ENCODE measurements around the gene LRMDA.
"Not testable (repeated sequence)": the region's sequence is repeated elsewhere in the genome, so short reads cannot be mapped to it uniquely, and the experiment has no call there.

LRMDA gene

GRCh38 chr10:76117949-76118348, 686.5 kb downstream of the LRMDA start:
- no peak for DNase-seq (ENCODE audit: low read depth, low spot score)

- no peak for DNase-seq (ENCODE audit: low read depth, low spot score)
These were observed 687.6 kb downstream of the LRMDA start for GRCh38 chr10:76119036-76119435.

- no peak for DNase-seq (ENCODE audit: low read depth, low spot score)
These were observed 688.1 kb downstream of the LRMDA start for GRCh38 chr10:76119515-76119914.

GRCh38 chr10:76122056-76122455, 690.6 kb downstream of the LRMDA start:
- no peak for DNase-seq (ENCODE audit: low read depth, low spot score)

GRCh38 chr10:76124280-76124679, 692.9 kb downstream of the LRMDA start:
- no peak for DNase-seq (ENCODE audit: low read depth, low spot score)

GRCh38 chr10:76125900-76126299, 694.5 kb downstream of the LRMDA start:
- no peak for DNase-seq (ENCODE audit: low read depth, low spot score)

- DNase-seq (ENCODE audit: low read depth, low spot score) = no peak
These were observed 695.4 kb downstream of the LRMDA start for GRCh38 chr10:76126607-76127527.

- no peak for DNase-seq (ENCODE audit: low read depth, low spot score)
These were observed 696.7 kb downstream of the LRMDA start for GRCh38 chr10:76127984-76128589.

GRCh38 chr10:76129213-76129612, 697.8 kb downstream of the LRMDA start:
- DNase-seq (ENCODE audit: low read depth, low spot score) = no peak

GRCh38 chr10:76130892-76131291, 699.5 kb downstream of the LRMDA start:
- no peak for DNase-seq (ENCODE audit: low read depth, low spot score)

- DNase-seq (ENCODE audit: low read depth, low spot score) = no peak
These were observed 702.3 kb downstream of the LRMDA start for GRCh38 chr10:76133597-76134255.

GRCh38 chr10:76136961-76137360, 705.5 kb downstream of the LRMDA start:
- DNase-seq (ENCODE audit: low read depth, low spot score) = no peak

GRCh38 chr10:76138286-76138685, 706.9 kb downstream of the LRMDA start:
- DNase-seq (ENCODE audit: low read depth, low spot score) = no peak

- DNase-seq (ENCODE audit: low read depth, low spot score) = no peak
These were observed 707.5 kb downstream of the LRMDA start for GRCh38 chr10:76138906-76139305.

- no peak for DNase-seq (ENCODE audit: low read depth, low spot score)
These were observed 708.0 kb downstream of the LRMDA start for GRCh38 chr10:76139431-76139830.

- DNase-seq (ENCODE audit: low read depth, low spot score) = no peak
These were observed 710.0 kb downstream of the LRMDA start for GRCh38 chr10:76141376-76141775.

GRCh38 chr10:76148217-76148616, 716.8 kb downstream of the LRMDA start:
- DNase-seq (ENCODE audit: low read depth, low spot score) = not testable (repeated sequence)

- DNase-seq (ENCODE audit: low read depth, low spot score) = no peak
These were observed 717.8 kb downstream of the LRMDA start for GRCh38 chr10:76149182-76149581.

GRCh38 chr10:76149602-76150138, 718.2 kb downstream of the LRMDA start:
- DNase-seq (ENCODE audit: low read depth, low spot score) = no peak

- DNase-seq (ENCODE audit: low read depth, low spot score) = no peak
These were observed 718.9 kb downstream of the LRMDA start for GRCh38 chr10:76150139-76150875.

GRCh38 chr10:76150876-76151288, 719.5 kb downstream of the LRMDA start:
- no peak for DNase-seq (ENCODE audit: low read depth, low spot score)

Data from brain pericyte (primary cell).